SK-N-SH treated with all-trans-retinoic acid at 6 μM for 48 hours (cell line): ENCODE data around the gene PCBP3.

Source experiments
- ATAC-seq: fragments of 200-7000 bp; cut with Tn5 transposase; 3 replicates; pipeline ENCODE4 v1.9.1; 2020; ENCODE audit warnings: mild to moderate bottlenecking, moderate library complexity
- ARNTL ChIP-seq: fragments of 450-650 bp; formaldehyde crosslinking; IDR thresholded peaks from 2 replicates; pipeline ENCODE4 v1.5.0; 2020; ENCODE audit warnings: low read depth, mild to moderate bottlenecking, moderate library complexity, borderline replicate concordance
- BACH2 ChIP-seq: fragments of 250-450 bp; sonication (Bioruptor Pico); IDR thresholded peaks from 2 replicates; pipeline ENCODE4 v1.9.0; 2021; ENCODE audit warnings: mild to moderate bottlenecking, borderline replicate concordance
- CREB5 ChIP-seq: fragments of 250-450 bp; sonication (Bioruptor Pico); IDR thresholded peaks from 2 replicates; pipeline ENCODE4 v1.5.1; 2020; ENCODE audit warnings: low read depth, mild to moderate bottlenecking, moderate library complexity
- CSRNP3 ChIP-seq: fragments of 250-450 bp; sonication (Bioruptor Pico); IDR thresholded peaks from 2 replicates; pipeline ENCODE4 v1.5.1; 2021; ENCODE audit warnings: mild to moderate bottlenecking, moderate library complexity
- ESRRG ChIP-seq: fragments of 250-450 bp; sonication (Bioruptor Pico); IDR thresholded peaks from 2 replicates; pipeline ENCODE4 v1.6.1; 2021; ENCODE audit warnings: mild to moderate bottlenecking
- GLIS3 ChIP-seq: fragments of 250-450 bp; sonication (Bioruptor Pico); IDR thresholded peaks from 2 replicates; pipeline ENCODE4 v1.5.0; 2020; ENCODE audit warnings: mild to moderate bottlenecking, moderate library complexity
- ISL1 ChIP-seq: fragments of 250-450 bp; sonication (Bioruptor Pico); IDR thresholded peaks from 2 replicates; pipeline ENCODE4 v2.1.2; 2022; ENCODE audit warnings: mild to moderate bottlenecking, moderate library complexity
- PATZ1 ChIP-seq: fragments of 250-450 bp; sonication (Bioruptor Pico); IDR thresholded peaks from 2 replicates; pipeline ENCODE4 v1.8.0; 2020; ENCODE audit warnings: mild to moderate bottlenecking, moderate library complexity, borderline replicate concordance
- RARB ChIP-seq: fragments of 250-450 bp; sonication (Bioruptor Pico); IDR thresholded peaks from 2 replicates; pipeline ENCODE4 v1.8.0; 2021; ENCODE audit warnings: mild to moderate bottlenecking, moderate library complexity
- SNAI2 ChIP-seq: fragments of 250-450 bp; sonication (Bioruptor Pico); IDR thresholded peaks from 2 replicates; pipeline ENCODE4 v1.5.0; 2020; ENCODE audit warnings: mild to moderate bottlenecking, moderate library complexity
- TCF4 ChIP-seq: fragments of 250-450 bp; sonication (Bioruptor Pico); IDR thresholded peaks from 2 replicates; pipeline ENCODE4 v1.8.0; 2021; ENCODE audit warnings: mild to moderate bottlenecking, moderate library complexity, borderline replicate concordance
- TOX ChIP-seq: fragments of 250-450 bp; sonication (Bioruptor Pico); IDR thresholded peaks from 2 replicates; pipeline ENCODE4 v1.8.0; 2021; ENCODE audit warnings: mild to moderate bottlenecking, moderate library complexity, borderline replicate concordance
- ZC3H10 ChIP-seq: fragments of 250-450 bp; sonication (Bioruptor Pico); IDR thresholded peaks from 2 replicates; pipeline ENCODE4 v1.5.1; 2021; ENCODE audit warnings: mild to moderate bottlenecking, moderate library complexity
- ZFP3 ChIP-seq: fragments of 250-450 bp; sonication (Bioruptor Pico); IDR thresholded peaks from 2 replicates; pipeline ENCODE4 v1.5.0; 2020; ENCODE audit warnings: mild to moderate bottlenecking, moderate library complexity
- ZFP30 ChIP-seq: fragments of 450-650 bp; formaldehyde crosslinking; IDR thresholded peaks from 2 replicates; pipeline ENCODE4 v1.5.0; 2022; ENCODE audit warnings: mild to moderate bottlenecking, moderate library complexity
- ZNF565 ChIP-seq: fragments of 450-650 bp; formaldehyde crosslinking; conservative IDR thresholded peaks from 2 replicates; pipeline ENCODE4 v1.5.0; 2020; ENCODE audit warnings: low read depth, mild to moderate bottlenecking, moderate library complexity
- ZNF8 ChIP-seq: fragments of 450-650 bp; formaldehyde crosslinking; IDR thresholded peaks from 2 replicates; pipeline ENCODE4 v1.5.0; 2020; ENCODE audit warnings: mild to moderate bottlenecking, moderate library complexity
- TF ChIP-seq, protein P1 (sequence below): fragments of 250-450 bp; sonication (Bioruptor Pico); IDR thresholded peaks from 2 replicates; pipeline ENCODE4 v1.8.0; 2021; ENCODE audit warnings: low read depth, mild to moderate bottlenecking, moderate library complexity, borderline replicate concordance

The PCBP3 gene

DNA sequence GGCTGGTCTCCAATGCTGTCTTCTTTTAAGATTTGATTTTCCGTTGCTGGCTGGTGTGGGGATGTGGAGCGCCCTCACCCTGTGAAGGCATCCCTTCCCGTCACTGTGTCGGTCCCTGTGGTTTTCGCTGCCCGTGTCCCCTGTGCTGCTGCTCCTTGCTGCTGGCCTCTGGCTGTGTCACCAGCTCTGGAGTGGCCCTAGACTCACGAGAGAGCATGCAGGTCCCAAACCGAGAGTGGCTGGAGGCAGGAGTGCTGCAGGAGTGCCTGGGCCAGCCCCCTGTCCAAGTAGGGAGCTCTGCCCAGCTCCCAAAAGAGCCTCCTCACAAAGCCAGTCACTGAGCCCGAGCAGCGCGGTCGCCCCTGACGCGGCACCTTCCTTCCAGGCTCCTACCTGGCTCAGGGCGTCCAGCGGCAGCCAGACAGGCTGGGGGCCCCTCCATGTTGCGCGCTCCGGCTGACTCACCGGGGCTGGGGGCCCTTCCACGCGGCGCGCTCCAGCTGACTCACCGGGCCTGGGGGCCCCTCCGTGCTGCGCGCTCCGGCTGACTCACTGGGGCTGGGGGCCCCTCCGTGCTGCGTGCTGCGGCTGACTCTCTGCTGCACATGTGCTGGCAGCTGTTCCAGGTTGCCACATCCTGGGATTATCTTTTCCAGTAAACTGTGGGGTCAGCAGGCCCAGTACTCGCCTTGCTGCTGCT, 231.3 kb downstream of the PCBP3 start:
- TF ChIP-seq PATZ1 (CRISPR knock-in tag) (peak; percentile 100), ZNF565 (CRISPR knock-in tag) (no peak)
- ATAC-seq, result peak; percentile 88

- no peak; the same call in 1 of the 3 replicates for ATAC-seq
- no peak for TF ChIP-seq TOX (CRISPR knock-in tag)
- TF ChIP-seq PATZ1 (CRISPR knock-in tag), result no peak
- TF ChIP-seq TCF4 (CRISPR knock-in tag), result no peak
Measured at GRCh38 chr21:45875416-45875760, 231.9 kb downstream of the PCBP3 start.

- no peak for ATAC-seq
- TF ChIP-seq PATZ1 (CRISPR knock-in tag) (no peak), ISL1 (CRISPR knock-in tag) (no peak), ARNTL (CRISPR knock-in tag) (no peak), ESRRG (no peak), ZFP3 (CRISPR knock-in tag) (no peak), ZNF565 (CRISPR knock-in tag) (no peak), BACH2 (no peak), GLIS3 (no peak), SNAI2 (CRISPR knock-in tag) (no peak)
- TF ChIP-seq, protein P1, sequence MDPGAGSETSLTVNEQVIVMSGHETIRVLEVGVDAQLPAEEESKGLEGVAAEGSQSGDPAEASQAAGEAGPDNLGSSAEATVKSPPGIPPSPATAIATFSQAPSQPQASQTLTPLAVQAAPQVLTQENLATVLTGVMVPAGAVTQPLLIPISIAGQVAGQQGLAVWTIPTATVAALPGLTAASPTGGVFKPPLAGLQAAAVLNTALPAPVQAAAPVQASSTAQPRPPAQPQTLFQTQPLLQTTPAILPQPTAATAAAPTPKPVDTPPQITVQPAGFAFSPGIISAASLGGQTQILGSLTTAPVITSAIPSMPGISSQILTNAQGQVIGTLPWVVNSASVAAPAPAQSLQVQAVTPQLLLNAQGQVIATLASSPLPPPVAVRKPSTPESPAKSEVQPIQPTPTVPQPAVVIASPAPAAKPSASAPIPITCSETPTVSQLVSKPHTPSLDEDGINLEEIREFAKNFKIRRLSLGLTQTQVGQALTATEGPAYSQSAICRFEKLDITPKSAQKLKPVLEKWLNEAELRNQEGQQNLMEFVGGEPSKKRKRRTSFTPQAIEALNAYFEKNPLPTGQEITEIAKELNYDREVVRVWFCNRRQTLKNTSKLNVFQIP (CRISPR knock-in tag), result no peak
- TF ChIP-seq, all 23 proteins: peak for 0
Measured at GRCh38 chr21:45875881-45876280, 232.4 kb downstream of the PCBP3 start.

DNA sequence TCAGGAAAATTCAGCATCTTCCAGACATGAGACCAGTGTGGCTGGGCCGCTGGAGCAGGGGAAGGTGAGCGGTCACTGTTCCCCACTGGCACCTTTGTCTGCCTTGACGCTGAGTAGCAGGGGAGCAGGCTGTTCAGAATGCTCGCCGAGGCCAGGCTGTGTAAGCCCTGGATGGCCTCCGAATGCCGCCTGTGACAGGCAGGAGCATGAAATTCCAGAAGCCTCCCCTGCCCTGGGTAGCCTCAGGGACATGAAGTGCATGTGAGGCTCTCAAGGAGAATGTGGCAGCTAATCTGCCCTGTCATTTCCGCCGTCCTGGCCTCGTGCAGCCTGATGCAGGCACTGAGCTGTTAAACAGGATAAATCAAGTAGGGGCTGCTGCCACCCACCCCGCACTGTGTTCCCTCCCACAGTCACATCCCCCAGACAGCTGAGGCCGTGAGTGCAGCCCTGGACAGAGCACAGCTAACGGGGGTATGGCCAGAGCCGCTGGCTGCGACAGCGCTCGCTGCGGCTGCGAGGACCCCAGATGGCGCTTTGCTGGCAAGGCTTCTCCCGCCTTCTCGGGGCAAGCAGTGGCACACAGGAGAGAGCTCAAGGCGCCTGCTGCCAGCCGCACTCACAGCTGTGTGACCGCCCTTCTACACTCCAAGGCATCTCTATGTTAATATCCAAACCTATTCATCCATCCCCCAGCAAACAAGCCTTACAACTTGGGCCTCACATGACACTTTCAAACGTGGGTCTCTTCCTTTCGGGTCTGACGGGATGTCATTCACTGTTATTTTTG, 233.1 kb downstream of the PCBP3 start:
- no peak; the same call in 2 of the 3 replicates for ATAC-seq
- TF ChIP-seq ARNTL (CRISPR knock-in tag), result no peak
- TF ChIP-seq TCF4 (CRISPR knock-in tag), result peak; percentile 35; the same call in 1 of the 2 replicates

DNA sequence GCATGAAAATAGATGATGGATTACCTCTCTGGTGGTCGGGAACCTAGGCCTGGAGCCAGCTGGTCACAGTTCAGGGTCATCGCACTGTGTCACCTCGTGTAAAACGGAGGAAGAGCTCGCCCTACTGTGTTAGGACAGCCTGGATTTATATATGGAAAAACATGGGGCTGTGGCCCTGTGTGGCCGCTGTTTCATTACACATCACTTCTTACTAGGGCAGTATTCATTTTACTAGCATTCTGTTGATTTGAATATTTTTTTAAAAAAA, 233.6 kb downstream of the PCBP3 start:
- no peak for ATAC-seq
- TF ChIP-seq CREB5 (CRISPR knock-in tag), result no peak
- no peak for TF ChIP-seq ZNF8 (CRISPR knock-in tag)
- TF ChIP-seq CSRNP3 (CRISPR knock-in tag), result no peak
- TF ChIP-seq, protein P1 (CRISPR knock-in tag), result no peak
- no peak for TF ChIP-seq TCF4 (CRISPR knock-in tag)
- TF ChIP-seq ZNF565 (CRISPR knock-in tag), result no peak
- TF ChIP-seq RARB (CRISPR knock-in tag), result no peak
- no peak for TF ChIP-seq ISL1 (CRISPR knock-in tag)
- no peak for TF ChIP-seq ZFP30 (CRISPR knock-in tag)
- no peak for TF ChIP-seq SNAI2 (CRISPR knock-in tag)
- TF ChIP-seq TOX (CRISPR knock-in tag), result no peak
- TF ChIP-seq ZC3H10 (CRISPR knock-in tag), result no peak
